NCI-H187 (cell line): ENCODE data around the gene ZNF230.

Source experiments
- DNase-seq, 2 experiments: peaks; one replicate each; lab custom pipeline; 2025; lab: John Stamatoyannopoulos, UW

ZNF230 gene

DNA sequence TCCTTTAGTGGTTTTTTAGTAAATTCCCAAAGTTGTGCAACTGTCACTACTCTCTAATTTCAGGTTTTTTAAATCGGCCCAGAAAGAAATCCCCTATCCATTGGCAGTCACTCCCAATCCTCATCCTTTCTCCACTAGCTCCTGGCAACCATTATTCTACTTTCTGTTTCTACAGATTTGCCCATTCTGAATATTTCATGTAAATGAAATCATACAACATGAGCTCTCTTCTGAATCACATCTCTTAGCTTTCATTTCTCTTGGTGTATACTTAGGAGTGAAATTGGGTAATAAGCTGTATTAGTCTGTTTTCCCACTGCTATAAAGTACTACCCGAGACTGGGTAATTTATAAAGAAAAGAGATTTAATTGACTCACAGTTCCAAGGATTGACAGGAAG lies 39.4 kb downstream of the ZNF230 start:
- no peak for DNase-seq

DNA sequence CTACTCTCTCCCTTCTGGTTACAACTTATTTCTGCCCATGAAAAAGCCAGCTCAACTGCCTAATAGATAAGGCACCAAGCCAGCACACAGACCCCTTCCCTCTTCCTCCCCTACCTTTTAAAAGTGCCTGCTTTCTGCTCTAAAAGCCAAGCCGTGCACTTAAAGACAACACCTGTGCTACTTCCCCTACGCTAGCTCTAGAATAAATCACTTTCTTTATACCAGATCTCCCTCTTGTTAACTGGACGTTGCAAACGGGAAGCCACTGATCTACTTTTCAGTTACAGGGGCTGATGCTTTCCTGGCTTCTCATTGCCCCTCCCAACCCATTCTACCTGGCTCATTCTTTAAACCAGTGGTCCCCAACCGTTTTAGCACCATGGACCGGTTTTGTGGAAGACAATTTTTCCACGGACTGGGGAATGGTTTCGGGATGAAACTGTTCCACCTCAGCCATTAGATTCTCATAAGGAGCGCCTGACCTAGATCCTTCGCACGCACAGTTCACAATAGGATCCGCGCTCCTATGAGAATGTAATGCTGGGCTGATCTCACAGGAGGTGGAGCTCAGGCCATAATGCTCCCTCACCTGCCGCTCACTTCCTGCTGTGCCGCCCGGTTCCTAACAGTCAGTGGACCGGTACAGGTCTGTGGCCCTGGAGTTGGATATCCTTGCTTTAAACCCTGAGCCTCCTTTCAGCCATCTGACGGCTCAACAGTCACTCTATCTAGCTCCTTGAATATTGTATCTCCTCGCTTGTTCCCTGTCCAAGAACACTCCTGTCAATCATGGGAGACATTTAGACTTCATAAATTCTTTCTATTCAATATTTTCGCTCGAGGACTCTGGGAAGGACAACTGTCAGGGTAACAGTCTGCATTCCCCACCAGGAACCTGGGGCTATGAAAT lies 48.2 kb downstream of the ZNF230 start:
- DNase-seq, result peak in 1 of 2 experiments; percentile 75

GRCh38 chr19:44051650-44052402 lies 49.1 kb downstream of the ZNF230 start, which contains the start of gene ZNF223:
TSS of gene ZNF223 (plus strand) at chr19:44052036. CDS start at chr19:44055177, 3,141 bp downstream.
- peak; percentile 94 for DNase-seq

DNA sequence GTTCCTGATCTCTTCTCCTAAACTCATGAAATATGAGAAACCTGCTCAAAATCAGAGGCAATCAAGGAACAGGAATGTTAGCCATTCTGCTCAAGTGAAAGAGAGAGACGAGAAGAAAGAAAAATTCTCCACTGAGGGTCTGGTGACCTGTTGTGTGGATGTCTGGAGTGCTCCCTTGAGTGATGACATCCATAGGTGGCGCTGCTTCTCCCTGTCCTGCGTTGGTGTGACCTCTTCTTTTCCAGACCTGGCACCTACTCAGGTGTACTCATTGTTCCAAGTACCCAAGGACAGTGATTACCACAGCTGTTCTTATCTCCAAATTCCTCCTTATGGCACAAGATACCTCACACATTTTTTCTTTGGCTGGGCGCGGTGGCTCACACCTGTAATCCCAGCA lies 53.1 kb downstream of the ZNF230 start:
- no peak for DNase-seq

DNA sequence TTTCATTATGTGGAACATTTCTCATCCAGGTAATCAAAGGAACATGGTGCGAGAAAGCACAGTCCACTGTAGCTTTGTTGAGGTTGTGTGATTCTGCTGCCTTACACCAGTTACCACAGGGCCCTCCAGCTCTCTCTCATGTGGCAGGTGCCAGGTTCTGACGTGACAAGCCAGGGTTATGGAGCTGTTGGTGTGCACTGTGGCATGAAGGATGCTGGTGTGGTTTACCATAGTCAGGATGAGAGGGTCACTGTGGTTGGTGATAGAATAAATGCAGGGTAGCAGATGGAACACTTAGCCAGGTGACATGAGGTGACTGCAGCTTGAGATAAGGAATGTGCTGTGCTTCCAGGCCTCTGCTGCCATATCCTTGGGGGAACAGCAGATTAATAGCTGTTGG lies 56.5 kb downstream of the ZNF230 start:
- DNase-seq, result no peak

- no peak for DNase-seq
These were observed 58.3 kb downstream of the ZNF230 start for GRCh38 chr19:44061038-44061437.
